HepG2 (cell line): ENCODE results near the gene DAG1. TPM values are rescaled to one million over a fixed set of nuclear protein-coding genes. Genes with fewer than 3 reads are reported as not detected.

Source experiments
- AKNA ChIP-seq: sonication (generic); formaldehyde crosslinking; IDR thresholded peaks from 2 replicates; pipeline ENCODE4 v1.4.0; 2020; ENCODE audit warnings: missing genetic modification reagents, borderline replicate concordance
- ATF4 ChIP-seq, 2 experiments: fragments of 450-650 bp in 1 of 2; sonication (generic) in 1 of 2; formaldehyde crosslinking; IDR thresholded peaks; 2 replicates each; pipeline versions ENCODE4 v1.5.0 to v1.8.0; 2020 to 2022; ENCODE audit warnings: mild to moderate bottlenecking in 1 of 2, missing genetic modification reagents in 1 of 2
- ATM ChIP-seq: fragments of 450-650 bp; IDR thresholded peaks from 2 replicates; pipeline ENCODE4 v1.7.1; 2017; ENCODE audit warnings: mild to moderate bottlenecking, borderline replicate concordance
- DMAP1 ChIP-seq: IDR thresholded peaks from 2 replicates; pipeline ENCODE4 v1.6.1; 2016
- FUBP1 ChIP-seq: sonication (generic); formaldehyde crosslinking; IDR thresholded peaks from 2 replicates; pipeline ENCODE4 v1.5.1; 2020; ENCODE audit warnings: missing genetic modification reagents, mild to moderate bottlenecking, borderline replicate concordance
- JUND ChIP-seq: sonication (generic); formaldehyde crosslinking; IDR thresholded peaks from 2 replicates; pipeline ENCODE4 v1.8.0; 2022; ENCODE audit warnings: mild to moderate bottlenecking, missing genetic modification reagents
- MBD4 ChIP-seq: IDR thresholded peaks from 2 replicates; pipeline ENCODE4 v1.6.1; 2012; ENCODE audit warnings: low read length, inconsistent platforms, borderline replicate concordance
- SAFB2 ChIP-seq: sonication (generic); formaldehyde crosslinking; IDR thresholded peaks from 2 replicates; pipeline ENCODE4 v1.5.1; 2020; ENCODE audit warnings: missing genetic modification reagents, low read depth, mild to moderate bottlenecking, borderline replicate concordance
- TFDP1 ChIP-seq: IDR thresholded peaks from 2 replicates; pipeline ENCODE4 v1.6.1; 2016; ENCODE audit warnings: missing compliant biosample characterization, missing genetic modification reagents, borderline replicate concordance
- ZBTB33 ChIP-seq: sonication (generic); formaldehyde crosslinking; IDR thresholded peaks from 2 replicates; pipeline ENCODE4 v1.4.0; 2020; ENCODE audit warnings: missing genetic modification reagents
- ZGPAT ChIP-seq: IDR thresholded peaks from 2 replicates; pipeline ENCODE4 v1.6.1; 2016; ENCODE audit warnings: mild to moderate bottlenecking
- ZNF367 ChIP-seq: sonication (generic); formaldehyde crosslinking; IDR thresholded peaks from 2 replicates; pipeline ENCODE4 v1.4.0; 2020; ENCODE audit warnings: missing genetic modification reagents, borderline replicate concordance
- ZNF749 ChIP-seq: sonication (generic); formaldehyde crosslinking; IDR thresholded peaks from 2 replicates; pipeline ENCODE4 v1.8.0; 2022; ENCODE audit warnings: mild to moderate bottlenecking, missing genetic modification reagents, moderate library complexity, borderline replicate concordance
- polyA plus RNA-seq, 8 experiments: library from polyadenylated mRNA; depleted of rRNA in 3 of 8; stranded (reverse) in 7 of 8; unstranded in 1 of 8; fragments of >200 nt; fragmentation: Illumina TruSeq in 4 of 8; extraction: Trizol in 4 of 8; gene quantifications; 2 replicates each; pipeline versions ENCODE4 v1.2.1 to v1.2.3, GENCODE V29; 2011 to 2016; ENCODE audit warnings: low read depth in 4 of 8, missing spikeins in 1 of 8, mixed read lengths in 1 of 8; ENCODE audit not compliant: insufficient read depth in 1 of 8
- total RNA-seq, 5 experiments: library from RNA; depleted of rRNA; stranded (reverse); fragments of >200 nt; fragmentation: Illumina TruSeq; extraction: Trizol; gene quantifications; 2 replicates each; pipeline ENCODE4 v1.2.3, GENCODE V29; 2016; ENCODE audit warnings: low read depth in 1 of 5

DAG1 gene
- total and polyA plus RNA-seq, 2 of the 13 experiments (the other 11 are each of a cell fraction or from before 2014, with no cell fraction given), result 47.3 to 50.4 TPM

- TF ChIP-seq AKNA (CRISPR knock-in tag) (no peak), ATM (no peak), TFDP1 (CRISPR knock-in tag) (peak; percentile 48; the same call in 1 of the 2 replicates), SAFB2 (no peak; the same call in 1 of the 2 replicates), ZNF367 (CRISPR knock-in tag) (no peak), ZBTB33 (CRISPR knock-in tag) (no peak), ZGPAT (CRISPR knock-in tag) (peak; percentile 67), ZNF749 (no peak), JUND (no peak), MBD4 (no peak), DMAP1 (CRISPR knock-in tag) (no peak; the same call in 1 of the 2 replicates), ATF4 (CRISPR knock-in tag; IDR thresholded peaks at IDR 0.05) (peak in 1 of 2 experiments; percentile 45; a peak in 1 of 4 replicates), FUBP1 (CRISPR knock-in tag) (no peak)
Observed at GRCh38 chr3:49553692-49554632, 83.9 kb downstream of the DAG1 start, which contains the start of gene BSN (continued).
